ENCODE results near the gene SCML2.
"Not testable (repeated sequence)": the region's sequence is repeated elsewhere in the genome, so short reads cannot be mapped to it uniquely, and the experiment has no call there.

SCML2 gene

GRCh38 chrX:18354369-18355223 lies at the start of gene SCML2:
SCML2 (minus strand) TSS chrX:18354688; CDS start chrX:18334071, 20,617 bp downstream.
- peak; percentile 50 for DNase-seq (ENCODE audit: low read depth)

GRCh38 chrX:18401848-18402213 lies 47.3 kb upstream of the SCML2 start:
- DNase-seq (ENCODE audit: low read depth), result no peak

- DNase-seq (ENCODE audit: low read depth), result no peak
These were observed 40.0 kb upstream of the SCML2 start for GRCh38 chrX:18394477-18394876.

- peak; percentile 68 for DNase-seq (ENCODE audit: low read depth)
These were observed 36.6 kb upstream of the SCML2 start for GRCh38 chrX:18390941-18391538.

GRCh38 chrX:18389966-18390365 lies 35.5 kb upstream of the SCML2 start:
- peak; percentile 8 for DNase-seq (ENCODE audit: low read depth)

GRCh38 chrX:18377796-18378195 lies 23.3 kb upstream of the SCML2 start:
- peak; percentile 34 for DNase-seq (ENCODE audit: low read depth)

GRCh38 chrX:18375131-18375805 lies 20.8 kb upstream of the SCML2 start:
- not testable (repeated sequence) for DNase-seq (ENCODE audit: low read depth)

GRCh38 chrX:18369096-18369495 lies 14.6 kb upstream of the SCML2 start:
- DNase-seq (ENCODE audit: low read depth), result not testable (repeated sequence)

GRCh38 chrX:18368402-18368801 lies 13.9 kb upstream of the SCML2 start:
- no peak for DNase-seq (ENCODE audit: low read depth)

GRCh38 chrX:18360867-18361266 lies 6.4 kb upstream of the SCML2 start:
- peak; percentile 12 for DNase-seq (ENCODE audit: low read depth)

GRCh38 chrX:18353931-18354368 lies 538 bp downstream of the SCML2 start:
- DNase-seq (ENCODE audit: low read depth), result peak; percentile 17

- no peak for DNase-seq (ENCODE audit: low read depth)
These were observed 2.7 kb downstream of the SCML2 start for GRCh38 chrX:18351784-18352183.

GRCh38 chrX:18348047-18348446 lies 6.4 kb downstream of the SCML2 start:
- DNase-seq (ENCODE audit: low read depth), result peak; percentile 4

- no peak for DNase-seq (ENCODE audit: low read depth)
These were observed 45.1 kb downstream of the SCML2 start for GRCh38 chrX:18309401-18309800.

- no peak for DNase-seq (ENCODE audit: low read depth)
These were observed 57.2 kb downstream of the SCML2 start for GRCh38 chrX:18297251-18297650.

GRCh38 chrX:18294893-18295292 lies 59.6 kb downstream of the SCML2 start:
- no peak for DNase-seq (ENCODE audit: low read depth)

- DNase-seq (ENCODE audit: low read depth), result no peak
These were observed 63.4 kb downstream of the SCML2 start for GRCh38 chrX:18291006-18291545.

- DNase-seq (ENCODE audit: low read depth), result no peak
These were observed 64.3 kb downstream of the SCML2 start for GRCh38 chrX:18290200-18290599.

- DNase-seq (ENCODE audit: low read depth), result no peak
These were observed 65.8 kb downstream of the SCML2 start for GRCh38 chrX:18288716-18289115.

GRCh38 chrX:18286322-18286831 lies 68.1 kb downstream of the SCML2 start:
- DNase-seq (ENCODE audit: low read depth), result no peak

- no peak for DNase-seq (ENCODE audit: low read depth)
These were observed 76.0 kb downstream of the SCML2 start for GRCh38 chrX:18278449-18278848.

- DNase-seq (ENCODE audit: low read depth), result no peak
These were observed 82.3 kb downstream of the SCML2 start for GRCh38 chrX:18272222-18272621.
